ENCODE results near the gene CALM1. TPM values are rescaled to one million over a fixed set of nuclear protein-coding genes. Genes with fewer than 3 reads are reported as not detected.
"Not testable (repeated sequence)": the region's sequence is repeated elsewhere in the genome, so short reads cannot be mapped to it uniquely, and the experiment has no call there.

Gene CALM1
- polyA plus RNA-seq, 1 experiment = 251 TPM

GRCh38 chr14:90387206-90387760, 9.5 kb upstream of the CALM1 start:
- H3K27me3 ChIP-seq (ENCODE audit: control insufficient read depth, insufficient read depth, low read length) = no peaks in the 10 kb centered on the region
- TF ChIP-seq, protein P1, sequence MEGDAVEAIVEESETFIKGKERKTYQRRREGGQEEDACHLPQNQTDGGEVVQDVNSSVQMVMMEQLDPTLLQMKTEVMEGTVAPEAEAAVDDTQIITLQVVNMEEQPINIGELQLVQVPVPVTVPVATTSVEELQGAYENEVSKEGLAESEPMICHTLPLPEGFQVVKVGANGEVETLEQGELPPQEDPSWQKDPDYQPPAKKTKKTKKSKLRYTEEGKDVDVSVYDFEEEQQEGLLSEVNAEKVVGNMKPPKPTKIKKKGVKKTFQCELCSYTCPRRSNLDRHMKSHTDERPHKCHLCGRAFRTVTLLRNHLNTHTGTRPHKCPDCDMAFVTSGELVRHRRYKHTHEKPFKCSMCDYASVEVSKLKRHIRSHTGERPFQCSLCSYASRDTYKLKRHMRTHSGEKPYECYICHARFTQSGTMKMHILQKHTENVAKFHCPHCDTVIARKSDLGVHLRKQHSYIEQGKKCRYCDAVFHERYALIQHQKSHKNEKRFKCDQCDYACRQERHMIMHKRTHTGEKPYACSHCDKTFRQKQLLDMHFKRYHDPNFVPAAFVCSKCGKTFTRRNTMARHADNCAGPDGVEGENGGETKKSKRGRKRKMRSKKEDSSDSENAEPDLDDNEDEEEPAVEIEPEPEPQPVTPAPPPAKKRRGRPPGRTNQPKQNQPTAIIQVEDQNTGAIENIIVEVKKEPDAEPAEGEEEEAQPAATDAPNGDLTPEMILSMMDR (IDR thresholded peaks at IDR 0.05; ENCODE audit: insufficient read depth, low read depth, low read length) = no peak
- no peak for DNase-seq (ENCODE audit: low read depth)
- no peak overlapping the region for H3K4me3 ChIP-seq (ENCODE audit: low read depth, low read length)
- CTCF ChIA-PET = interaction anchor here (1.0 kb wide), 1 partner anchor 12 kb away, joined by 3 read pairs; no protein-coding TSS in a partner anchor
- POLR2A ChIA-PET = interaction anchor here (0.6 kb wide), 1 partner anchor 310 kb away, joined by 3 read pairs; no protein-coding TSS in a partner anchor
- H3K36me3 ChIP-seq (ENCODE audit: control insufficient read depth, insufficient read depth, low read length) = no peaks in the 10 kb centered on the region

GRCh38 chr14:90388437-90388836, 8.4 kb upstream of the CALM1 start:
- TF ChIP-seq, protein P1 (IDR thresholded peaks at IDR 0.05; ENCODE audit: insufficient read depth, low read depth, low read length) = no peak
- ChIA-PET CTCF (interaction anchor here (0.6 kb wide), 1 partner anchor 1963 kb away, joined by 3 read pairs; no protein-coding TSS in a partner anchor), POLR2A (no interaction called here)
- H3K4me3 ChIP-seq (ENCODE audit: low read depth, low read length) = no peak overlapping the region
- DNase-seq (ENCODE audit: low read depth) = no peak
- H3K36me3 ChIP-seq (ENCODE audit: control insufficient read depth, insufficient read depth, low read length) = no peaks in the 10 kb centered on the region
- H3K27me3 ChIP-seq (ENCODE audit: control insufficient read depth, insufficient read depth, low read length) = no peaks in the 10 kb centered on the region

GRCh38 chr14:90388982-90389381, 7.8 kb upstream of the CALM1 start:
- TF ChIP-seq, protein P1 (IDR thresholded peaks at IDR 0.05; ENCODE audit: insufficient read depth, low read depth, low read length) = no peak
- POLR2A ChIA-PET = no interaction called here
- no peak for DNase-seq (ENCODE audit: low read depth)
- CTCF ChIA-PET = interaction anchor here (0.6 kb wide), 1 partner anchor 1963 kb away, joined by 3 read pairs; no protein-coding TSS in a partner anchor
- H3K4me3 ChIP-seq (ENCODE audit: low read depth, low read length) = no peak overlapping the region
- no peaks in the 10 kb centered on the region for H3K27me3 ChIP-seq (ENCODE audit: control insufficient read depth, insufficient read depth, low read length)
- no peaks in the 10 kb centered on the region for H3K36me3 ChIP-seq (ENCODE audit: control insufficient read depth, insufficient read depth, low read length)

DNA sequence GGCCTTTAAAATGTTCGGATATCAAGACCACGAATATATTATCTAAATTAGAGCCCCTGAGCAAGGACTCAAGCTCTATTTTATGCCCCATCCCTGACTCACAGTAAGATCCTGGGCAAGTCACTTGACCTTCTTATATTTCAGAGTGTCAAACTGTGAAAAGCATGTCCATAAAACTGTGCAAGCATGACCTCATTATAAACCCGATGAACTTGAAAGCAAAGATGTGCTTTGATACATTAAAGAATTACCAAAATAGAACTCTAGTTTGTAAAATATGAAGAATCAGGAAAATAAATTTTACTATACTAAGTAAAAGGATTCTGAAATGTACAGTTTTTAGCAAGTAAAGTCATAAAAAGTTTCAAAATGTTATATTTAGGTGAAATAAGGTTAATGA, 2.9 kb upstream of the CALM1 start:
- Histone ChIP-seq H3K27me3 (ENCODE audit: control insufficient read depth, insufficient read depth, low read length) (no peaks in the 10 kb centered on the region), H3K4me3 (ENCODE audit: low read depth, low read length) (no peak overlapping the region), H3K36me3 (ENCODE audit: control insufficient read depth, insufficient read depth, low read length) (no peaks in the 10 kb centered on the region)
- TF ChIP-seq, protein P1 (IDR thresholded peaks at IDR 0.05; ENCODE audit: insufficient read depth, low read depth, low read length) = no peak
- no peak for DNase-seq (ENCODE audit: low read depth)
- ChIA-PET CTCF (interaction anchor here (1.1 kb wide), 1 partner anchor 303 kb away, joined by 4 read pairs; no protein-coding TSS in a partner anchor), POLR2A (no interaction called here)

DNA sequence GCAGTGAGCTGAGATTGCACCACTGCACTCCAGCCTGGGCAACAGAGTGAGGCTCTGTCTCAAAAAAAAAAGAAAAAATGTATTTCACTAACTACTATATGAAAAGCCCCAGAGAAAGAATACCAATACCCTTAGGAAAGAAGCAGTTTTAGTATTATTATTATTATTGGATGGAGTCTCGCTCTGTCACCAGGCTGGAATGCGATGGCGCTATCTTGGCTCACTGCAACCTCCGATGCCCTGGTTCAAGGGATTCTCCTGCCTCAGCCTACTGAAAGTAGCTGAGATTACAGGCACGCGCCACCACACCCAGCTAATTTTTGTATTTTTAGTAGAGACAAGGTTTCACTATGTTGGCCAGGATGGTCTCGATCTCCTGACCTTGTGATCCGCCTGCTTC, 2.0 kb upstream of the CALM1 start:
- CTCF ChIA-PET; DNase-seq (ENCODE audit: low read depth); H3K27me3 ChIP-seq (ENCODE audit: control insufficient read depth, insufficient read depth, low read length); H3K36me3 ChIP-seq (ENCODE audit: control insufficient read depth, insufficient read depth, low read length); POLR2A ChIA-PET; H3K4me3 ChIP-seq (ENCODE audit: low read depth, low read length): not testable (repeated sequence)

Data from BJ (cell line).